ENCODE results near the gene ATP8B4. TPM values are rescaled to one million over a fixed set of nuclear protein-coding genes. Genes with fewer than 3 reads are reported as not detected.

The ATP8B4 gene
- total RNA-seq, 1 donor = 90.2 TPM

DNA sequence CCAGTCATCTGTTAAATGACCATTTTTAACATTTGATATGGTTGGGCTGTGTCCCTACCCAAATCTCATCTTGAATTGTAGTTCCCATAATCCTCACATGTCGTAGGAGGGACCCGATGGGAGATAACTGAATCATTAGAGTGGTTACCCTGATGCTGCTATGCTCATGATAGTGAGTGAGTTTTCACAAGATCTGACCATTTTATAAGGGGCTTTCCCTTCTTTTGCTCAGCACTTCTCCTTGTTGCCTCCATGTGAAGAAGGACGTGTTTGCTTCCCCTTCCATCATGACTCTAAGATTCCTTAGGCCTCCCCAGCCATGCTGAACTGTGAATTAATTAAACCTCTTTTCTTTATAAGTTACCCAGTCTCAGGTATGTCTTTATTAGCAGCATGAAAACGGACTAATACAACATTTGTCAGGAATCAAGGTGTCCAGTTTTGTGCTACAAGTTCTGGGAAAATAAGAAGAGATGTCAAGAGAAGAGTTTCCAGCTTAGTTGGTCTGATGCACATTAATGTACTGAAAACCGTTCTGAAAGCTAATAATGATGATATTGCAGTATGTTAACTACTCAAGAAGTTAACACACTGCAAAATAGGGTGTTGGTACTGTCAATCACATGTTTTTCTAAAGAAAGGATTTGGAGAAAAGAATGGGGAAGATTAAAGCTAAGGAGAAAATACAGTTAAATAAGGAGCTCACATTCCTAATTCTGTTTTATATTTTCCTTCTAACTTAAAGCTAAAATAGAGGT is 67.9 kb downstream of the ATP8B4 start:
- DNase-seq (ENCODE audit: low read depth) = no peak
- H3K4me3 ChIP-seq (ENCODE audit: low read depth, low read length) = no peak overlapping the region
- TF ChIP-seq, protein P1, sequence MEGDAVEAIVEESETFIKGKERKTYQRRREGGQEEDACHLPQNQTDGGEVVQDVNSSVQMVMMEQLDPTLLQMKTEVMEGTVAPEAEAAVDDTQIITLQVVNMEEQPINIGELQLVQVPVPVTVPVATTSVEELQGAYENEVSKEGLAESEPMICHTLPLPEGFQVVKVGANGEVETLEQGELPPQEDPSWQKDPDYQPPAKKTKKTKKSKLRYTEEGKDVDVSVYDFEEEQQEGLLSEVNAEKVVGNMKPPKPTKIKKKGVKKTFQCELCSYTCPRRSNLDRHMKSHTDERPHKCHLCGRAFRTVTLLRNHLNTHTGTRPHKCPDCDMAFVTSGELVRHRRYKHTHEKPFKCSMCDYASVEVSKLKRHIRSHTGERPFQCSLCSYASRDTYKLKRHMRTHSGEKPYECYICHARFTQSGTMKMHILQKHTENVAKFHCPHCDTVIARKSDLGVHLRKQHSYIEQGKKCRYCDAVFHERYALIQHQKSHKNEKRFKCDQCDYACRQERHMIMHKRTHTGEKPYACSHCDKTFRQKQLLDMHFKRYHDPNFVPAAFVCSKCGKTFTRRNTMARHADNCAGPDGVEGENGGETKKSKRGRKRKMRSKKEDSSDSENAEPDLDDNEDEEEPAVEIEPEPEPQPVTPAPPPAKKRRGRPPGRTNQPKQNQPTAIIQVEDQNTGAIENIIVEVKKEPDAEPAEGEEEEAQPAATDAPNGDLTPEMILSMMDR (IDR thresholded peaks at IDR 0.05; ENCODE audit: insufficient read depth, low read depth, low read length) = no peak

DNA sequence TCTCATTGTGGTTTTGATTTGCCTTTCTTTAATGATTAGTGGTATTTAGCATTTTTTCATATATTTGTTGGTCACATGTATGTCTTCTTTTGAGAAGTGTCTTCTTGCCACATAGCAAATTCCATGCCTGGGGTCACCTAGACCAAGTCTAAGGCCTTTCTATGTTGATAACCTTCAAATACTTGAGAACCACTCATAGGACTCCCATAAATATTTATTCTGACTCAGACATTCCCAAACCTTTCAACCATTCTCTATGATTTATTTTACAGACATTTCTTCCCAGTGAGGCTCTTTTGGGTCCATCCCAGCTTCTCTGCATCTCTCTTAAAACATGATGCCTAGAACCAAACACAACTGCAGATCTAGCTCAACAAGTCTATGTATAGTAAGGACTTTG is 69.2 kb downstream of the ATP8B4 start:
- TF ChIP-seq, protein P1 (IDR thresholded peaks at IDR 0.05; ENCODE audit: insufficient read depth, low read depth, low read length) = no peak
- H3K4me3 ChIP-seq (ENCODE audit: low read depth, low read length) = no peak overlapping the region
- DNase-seq (ENCODE audit: low read depth) = peak; percentile 81

DNA sequence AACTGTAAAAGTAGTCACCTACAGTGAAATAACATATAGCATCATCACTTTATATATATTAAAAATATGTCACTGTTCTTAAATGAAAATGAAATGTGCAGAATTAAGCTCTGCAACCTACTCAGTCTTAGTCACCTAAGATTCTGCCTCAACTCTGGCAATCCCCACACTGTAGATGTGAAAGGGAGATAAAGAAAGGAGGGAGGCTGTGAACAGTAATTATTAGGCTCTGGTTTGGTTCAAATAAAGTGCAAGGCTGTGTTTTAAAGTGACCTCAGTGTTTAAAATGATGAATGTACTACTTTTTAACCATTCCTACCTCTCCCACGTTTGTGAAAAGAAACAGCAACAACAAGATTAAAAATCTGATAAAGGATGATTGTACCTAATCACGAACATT is 72.2 kb downstream of the ATP8B4 start:
- TF ChIP-seq, protein P1 (IDR thresholded peaks at IDR 0.05; ENCODE audit: insufficient read depth, low read depth, low read length) = no peak
- H3K4me3 ChIP-seq (ENCODE audit: low read depth, low read length) = no peak overlapping the region
- DNase-seq (ENCODE audit: low read depth) = peak; percentile 79

DNA sequence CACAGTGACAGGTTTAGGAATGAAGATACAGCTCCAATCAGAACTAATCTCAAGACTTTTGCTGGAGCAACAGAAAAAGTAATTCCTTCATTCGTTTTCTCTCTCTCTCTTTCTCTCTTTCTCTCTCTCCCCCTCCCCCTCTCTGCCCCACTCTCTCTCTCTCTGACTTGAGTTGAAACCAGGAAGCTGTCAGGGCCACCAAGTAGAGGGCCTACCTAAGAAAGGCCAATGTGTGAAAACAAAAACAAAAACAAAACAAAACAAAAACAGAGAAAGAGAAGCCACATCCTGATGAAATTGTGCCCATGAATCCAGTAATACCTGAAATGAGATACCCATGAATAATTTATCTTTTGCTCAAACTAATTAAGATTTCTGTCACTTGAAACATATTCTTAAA is 72.9 kb downstream of the ATP8B4 start:
- no peak overlapping the region for H3K4me3 ChIP-seq (ENCODE audit: low read depth, low read length)
- TF ChIP-seq, protein P1 (IDR thresholded peaks at IDR 0.05; ENCODE audit: insufficient read depth, low read depth, low read length) = no peak
- no peak for DNase-seq (ENCODE audit: low read depth)

DNA sequence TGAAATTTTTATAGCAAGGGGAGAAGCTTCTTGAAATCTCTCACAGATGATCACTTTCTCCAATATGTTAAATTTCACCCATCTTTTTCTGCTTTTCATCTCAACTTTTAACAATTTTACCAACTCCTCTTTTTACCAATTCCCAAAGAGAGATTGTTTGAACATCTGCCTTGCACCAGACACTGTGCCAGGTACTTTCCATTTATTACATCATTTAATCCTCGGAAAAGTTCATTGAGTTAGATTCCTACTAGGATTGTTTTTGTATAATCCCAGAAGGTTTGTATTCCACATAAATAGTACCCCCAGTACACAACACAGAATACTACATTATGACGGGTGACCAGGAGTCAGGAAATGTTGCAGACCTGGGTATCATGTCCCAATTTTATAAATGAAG is 74.1 kb downstream of the ATP8B4 start:
- DNase-seq (ENCODE audit: low read depth) = no peak
- TF ChIP-seq, protein P1 (IDR thresholded peaks at IDR 0.05; ENCODE audit: insufficient read depth, low read depth, low read length) = no peak
- no peak overlapping the region for H3K4me3 ChIP-seq (ENCODE audit: low read depth, low read length)

DNA sequence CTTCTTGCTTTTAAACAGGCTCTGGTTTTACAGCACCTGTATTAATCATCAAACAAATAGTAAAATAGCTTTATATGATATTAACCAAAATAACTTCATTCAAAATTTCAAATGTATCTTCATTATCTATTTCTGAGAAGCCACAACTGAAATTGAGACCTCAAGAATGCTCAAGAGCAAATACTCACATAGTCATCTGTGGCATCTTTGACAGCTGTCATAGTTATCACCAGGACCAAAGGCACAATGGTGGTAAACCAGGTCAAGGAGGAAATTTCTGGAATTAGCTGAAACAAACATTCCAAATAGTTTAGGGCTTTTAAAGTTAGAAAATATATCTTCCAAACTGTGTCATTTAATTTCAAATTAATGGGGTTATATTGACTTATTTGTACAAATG is 74.6 kb downstream of the ATP8B4 start:
- H3K4me3 ChIP-seq (ENCODE audit: low read depth, low read length) = no peak overlapping the region
- no peak for DNase-seq (ENCODE audit: low read depth)
- TF ChIP-seq, protein P1 (IDR thresholded peaks at IDR 0.05; ENCODE audit: insufficient read depth, low read depth, low read length) = no peak

DNA sequence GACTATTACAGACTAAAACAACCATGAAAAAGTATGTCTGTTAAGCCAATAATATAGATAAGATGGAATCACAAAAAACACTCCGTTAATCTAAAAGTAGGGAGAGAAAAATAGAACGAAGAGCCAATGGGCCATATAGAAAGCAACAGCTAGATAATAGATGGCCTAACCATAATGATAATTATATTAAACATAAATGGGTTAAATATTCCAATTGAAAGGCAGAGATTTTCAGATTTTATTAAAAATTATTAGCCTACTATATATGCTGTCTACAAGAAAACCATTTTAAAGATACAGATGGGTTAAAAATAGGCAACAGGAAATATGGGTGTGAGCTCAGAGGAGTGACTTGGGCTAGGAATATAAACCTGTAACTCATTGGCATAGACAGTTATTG is 76.3 kb downstream of the ATP8B4 start:
- no peak overlapping the region for H3K4me3 ChIP-seq (ENCODE audit: low read depth, low read length)
- TF ChIP-seq, protein P1 (IDR thresholded peaks at IDR 0.05; ENCODE audit: insufficient read depth, low read depth, low read length) = no peak
- no peak for DNase-seq (ENCODE audit: low read depth)
